HG03135 (cell line): ENCODE data around the gene TMEM135.
"Not testable (repeated sequence)": the region's sequence is repeated elsewhere in the genome, so short reads cannot be mapped to it uniquely, and the experiment has no call there.

ENCODE experiments used
- ATAC-seq: cut with Tn5 transposase; IDR thresholded peaks from one replicate; pipeline ENCODE4 v1.9.1; 2021; ENCODE audit warnings: mild to moderate bottlenecking, moderate library complexity; ENCODE audit not compliant: unreplicated experiment

The TMEM135 gene

GRCh38 chr11:87037450-87038234, at the start of gene TMEM135:
Gene TMEM135 (plus strand): TSS chr11:87037934. CDS start chr11:87038046, 112 bp downstream.
- ATAC-seq: peak; percentile 99

- no peak for ATAC-seq
These were observed 49.3 kb upstream of the TMEM135 start for GRCh38 chr11:86988351-86988881.

GRCh38 chr11:86990031-86990430, 47.7 kb upstream of the TMEM135 start:
- no peak for ATAC-seq

GRCh38 chr11:86990515-86990914, 47.2 kb upstream of the TMEM135 start:
- no peak for ATAC-seq

GRCh38 chr11:86991341-86991740, 46.4 kb upstream of the TMEM135 start:
- no peak for ATAC-seq

GRCh38 chr11:86992340-86992739, 45.4 kb upstream of the TMEM135 start:
- ATAC-seq: not testable (repeated sequence)

- ATAC-seq: no peak
These were observed 44.7 kb upstream of the TMEM135 start for GRCh38 chr11:86993031-86993430.

GRCh38 chr11:86996953-86997570, 40.7 kb upstream of the TMEM135 start:
- ATAC-seq: no peak

- ATAC-seq: no peak
These were observed 38.3 kb upstream of the TMEM135 start for GRCh38 chr11:86999388-86999787.

GRCh38 chr11:86999859-87000753, 37.6 kb upstream of the TMEM135 start:
- ATAC-seq: no peak

GRCh38 chr11:87002918-87003317, 34.8 kb upstream of the TMEM135 start:
- ATAC-seq: no peak

GRCh38 chr11:87004281-87004680, 33.5 kb upstream of the TMEM135 start:
- not testable (repeated sequence) for ATAC-seq

GRCh38 chr11:87005569-87005921, 32.2 kb upstream of the TMEM135 start:
- ATAC-seq: no peak

- no peak for ATAC-seq
These were observed 31.7 kb upstream of the TMEM135 start for GRCh38 chr11:87006035-87006434.

- ATAC-seq: no peak
These were observed 29.8 kb upstream of the TMEM135 start for GRCh38 chr11:87007963-87008362.

GRCh38 chr11:87012089-87012488, 25.6 kb upstream of the TMEM135 start:
- no peak for ATAC-seq

- ATAC-seq: no peak
These were observed 25.1 kb upstream of the TMEM135 start for GRCh38 chr11:87012673-87013072.

GRCh38 chr11:87013912-87014825, 23.6 kb upstream of the TMEM135 start:
- no peak for ATAC-seq

GRCh38 chr11:87015645-87016044, 22.1 kb upstream of the TMEM135 start:
- ATAC-seq: no peak

GRCh38 chr11:87019613-87020271, 18.0 kb upstream of the TMEM135 start:
- no peak for ATAC-seq
